ENCODE data around the gene RABGAP1L.
"Not testable (repeated sequence)": the region's sequence is repeated elsewhere in the genome, so short reads cannot be mapped to it uniquely, and the experiment has no call there.

Gene RABGAP1L

GRCh38 chr1:174159252-174160108, at the start of gene RABGAP1L:
Gene RABGAP1L (plus strand): TSS chr1:174159520.
- DNase-seq (ENCODE audit: low spot score) = peak; percentile 97

- DNase-seq (ENCODE audit: low spot score) = peak; percentile 19
Observed at GRCh38 chr1:174110053-174110452, 49.3 kb upstream of the RABGAP1L start.

GRCh38 chr1:174112489-174113162, 46.7 kb upstream of the RABGAP1L start:
- no peak for DNase-seq (ENCODE audit: low spot score)

GRCh38 chr1:174114106-174114505, 45.2 kb upstream of the RABGAP1L start:
- no peak for DNase-seq (ENCODE audit: low spot score)

GRCh38 chr1:174114788-174115448, 44.4 kb upstream of the RABGAP1L start:
- peak; percentile 97 for DNase-seq (ENCODE audit: low spot score)

GRCh38 chr1:174116042-174116441, 43.3 kb upstream of the RABGAP1L start:
- no peak for DNase-seq (ENCODE audit: low spot score)

GRCh38 chr1:174118751-174119150, 40.6 kb upstream of the RABGAP1L start:
- no peak for DNase-seq (ENCODE audit: low spot score)

- DNase-seq (ENCODE audit: low spot score) = not testable (repeated sequence)
Observed at GRCh38 chr1:174122318-174122717, 37.0 kb upstream of the RABGAP1L start.

- no peak for DNase-seq (ENCODE audit: low spot score)
Observed at GRCh38 chr1:174123843-174124242, 35.5 kb upstream of the RABGAP1L start.

- not testable (repeated sequence) for DNase-seq (ENCODE audit: low spot score)
Observed at GRCh38 chr1:174127176-174127575, 32.1 kb upstream of the RABGAP1L start.

GRCh38 chr1:174131032-174131638, 28.2 kb upstream of the RABGAP1L start:
- no peak for DNase-seq (ENCODE audit: low spot score)

- peak; percentile 68 for DNase-seq (ENCODE audit: low spot score)
Observed at GRCh38 chr1:174134003-174134659, 25.2 kb upstream of the RABGAP1L start.

- no peak for DNase-seq (ENCODE audit: low spot score)
Observed at GRCh38 chr1:174135211-174135610, 24.1 kb upstream of the RABGAP1L start.

- no peak for DNase-seq (ENCODE audit: low spot score)
Observed at GRCh38 chr1:174136714-174137113, 22.6 kb upstream of the RABGAP1L start.

- no peak for DNase-seq (ENCODE audit: low spot score)
Observed at GRCh38 chr1:174142836-174143235, 16.5 kb upstream of the RABGAP1L start.

GRCh38 chr1:174143727-174144396, 15.5 kb upstream of the RABGAP1L start:
- DNase-seq (ENCODE audit: low spot score) = not testable (repeated sequence)

- DNase-seq (ENCODE audit: low spot score) = not testable (repeated sequence)
Observed at GRCh38 chr1:174144397-174144783, 14.9 kb upstream of the RABGAP1L start.

- DNase-seq (ENCODE audit: low spot score) = no peak
Observed at GRCh38 chr1:174149216-174149615, 10.1 kb upstream of the RABGAP1L start.

- no peak for DNase-seq (ENCODE audit: low spot score)
Observed at GRCh38 chr1:174150499-174150898, 8.8 kb upstream of the RABGAP1L start.

GRCh38 chr1:174152427-174152826, 6.9 kb upstream of the RABGAP1L start:
- no peak for DNase-seq (ENCODE audit: low spot score)
